ENCODE results near the gene HPSE2. TPM values are rescaled to one million over a fixed set of nuclear protein-coding genes. Genes with fewer than 3 reads are reported as not detected.

The HPSE2 gene
- polyA plus RNA-seq, 1 experiment, result not detected

DNA sequence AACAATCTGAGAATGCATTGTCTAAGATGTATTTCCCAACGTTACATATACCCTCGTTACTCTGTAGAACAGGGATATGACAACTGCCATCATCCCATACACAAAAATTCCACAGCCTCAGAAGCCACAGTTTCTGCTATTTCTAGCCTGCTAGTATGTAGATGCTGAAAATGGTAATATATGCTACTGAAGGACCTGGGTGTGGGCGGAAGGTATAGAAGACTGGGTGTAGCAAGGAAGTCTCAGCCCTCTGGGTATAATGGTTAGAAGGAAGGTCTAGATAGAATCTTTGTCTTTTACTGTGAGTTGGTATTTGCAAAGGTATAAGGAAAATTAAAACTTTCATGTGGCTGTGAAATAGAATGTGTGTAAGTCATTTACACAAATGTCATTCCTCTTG lies 709.7 kb downstream of the HPSE2 start:
- Histone ChIP-seq H3K4me3 (ENCODE audit: low read depth, low read length) (no peak overlapping the region), H3K36me3 (ENCODE audit: control insufficient read depth, insufficient read depth, low read length) (no peaks in the 10 kb centered on the region), H3K27me3 (ENCODE audit: control insufficient read depth, insufficient read depth, low read length) (no peaks in the 10 kb centered on the region)
- TF ChIP-seq, protein P1, sequence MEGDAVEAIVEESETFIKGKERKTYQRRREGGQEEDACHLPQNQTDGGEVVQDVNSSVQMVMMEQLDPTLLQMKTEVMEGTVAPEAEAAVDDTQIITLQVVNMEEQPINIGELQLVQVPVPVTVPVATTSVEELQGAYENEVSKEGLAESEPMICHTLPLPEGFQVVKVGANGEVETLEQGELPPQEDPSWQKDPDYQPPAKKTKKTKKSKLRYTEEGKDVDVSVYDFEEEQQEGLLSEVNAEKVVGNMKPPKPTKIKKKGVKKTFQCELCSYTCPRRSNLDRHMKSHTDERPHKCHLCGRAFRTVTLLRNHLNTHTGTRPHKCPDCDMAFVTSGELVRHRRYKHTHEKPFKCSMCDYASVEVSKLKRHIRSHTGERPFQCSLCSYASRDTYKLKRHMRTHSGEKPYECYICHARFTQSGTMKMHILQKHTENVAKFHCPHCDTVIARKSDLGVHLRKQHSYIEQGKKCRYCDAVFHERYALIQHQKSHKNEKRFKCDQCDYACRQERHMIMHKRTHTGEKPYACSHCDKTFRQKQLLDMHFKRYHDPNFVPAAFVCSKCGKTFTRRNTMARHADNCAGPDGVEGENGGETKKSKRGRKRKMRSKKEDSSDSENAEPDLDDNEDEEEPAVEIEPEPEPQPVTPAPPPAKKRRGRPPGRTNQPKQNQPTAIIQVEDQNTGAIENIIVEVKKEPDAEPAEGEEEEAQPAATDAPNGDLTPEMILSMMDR (IDR thresholded peaks at IDR 0.05; ENCODE audit: insufficient read depth, low read depth, low read length), result no peak
- CTCF ChIA-PET, result interaction anchor here (1.4 kb wide), 1 partner anchor 9 kb away, joined by 4 read pairs; no protein-coding TSS in a partner anchor
- POLR2A ChIA-PET, result no interaction called here
- DNase-seq (ENCODE audit: low read depth), result no peak

DNA sequence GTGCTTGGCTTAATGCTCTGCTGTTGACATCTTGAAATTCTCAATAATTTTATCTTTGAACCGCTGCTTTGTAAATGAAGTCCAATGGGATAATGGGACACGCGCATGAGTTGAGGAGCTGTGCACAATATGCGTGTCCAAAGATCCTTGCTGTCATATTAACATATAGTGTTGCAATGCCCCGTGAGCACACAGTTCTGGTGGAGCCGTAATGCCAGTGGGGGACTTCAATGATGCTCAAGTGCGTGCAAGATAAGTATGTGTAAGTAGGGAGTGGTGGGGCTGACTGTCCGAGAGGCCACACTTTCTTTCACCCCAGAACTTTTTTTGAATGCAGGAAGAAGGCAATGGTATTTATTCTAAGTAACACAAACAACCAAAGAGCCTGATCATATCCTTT lies 711.5 kb downstream of the HPSE2 start:
- POLR2A ChIA-PET, result no interaction called here
- TF ChIP-seq, protein P1 (IDR thresholded peaks at IDR 0.05; ENCODE audit: insufficient read depth, low read depth, low read length), result no peak
- no peak for DNase-seq (ENCODE audit: low read depth)
- CTCF ChIA-PET, result no interaction called here
- Histone ChIP-seq H3K4me3 (ENCODE audit: low read depth, low read length) (no peak overlapping the region), H3K27me3 (ENCODE audit: control insufficient read depth, insufficient read depth, low read length) (no peaks in the 10 kb centered on the region), H3K36me3 (ENCODE audit: control insufficient read depth, insufficient read depth, low read length) (no peaks in the 10 kb centered on the region)

DNA sequence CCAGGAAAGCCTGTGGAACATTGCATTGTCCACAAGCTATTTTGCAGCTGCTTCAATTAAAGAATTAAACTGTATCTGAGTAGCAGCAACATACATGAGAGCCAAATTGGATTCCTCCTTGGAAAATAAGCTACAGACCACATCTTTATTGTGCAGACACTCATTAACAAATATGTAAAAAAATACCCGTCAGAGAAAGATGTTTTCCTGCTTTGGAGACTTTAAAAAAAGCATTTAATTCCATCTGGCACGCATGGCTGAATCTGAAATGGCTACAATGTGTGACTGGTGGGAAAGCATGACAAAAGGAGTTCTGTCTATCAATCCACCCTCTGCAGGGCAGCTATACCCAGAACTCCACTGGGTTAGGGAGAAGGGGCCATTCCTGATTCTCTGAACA lies 715.8 kb downstream of the HPSE2 start:
- TF ChIP-seq, protein P1 (IDR thresholded peaks at IDR 0.05; ENCODE audit: insufficient read depth, low read depth, low read length), result no peak
- ChIA-PET POLR2A (no interaction called here), CTCF (no interaction called here)

DNA sequence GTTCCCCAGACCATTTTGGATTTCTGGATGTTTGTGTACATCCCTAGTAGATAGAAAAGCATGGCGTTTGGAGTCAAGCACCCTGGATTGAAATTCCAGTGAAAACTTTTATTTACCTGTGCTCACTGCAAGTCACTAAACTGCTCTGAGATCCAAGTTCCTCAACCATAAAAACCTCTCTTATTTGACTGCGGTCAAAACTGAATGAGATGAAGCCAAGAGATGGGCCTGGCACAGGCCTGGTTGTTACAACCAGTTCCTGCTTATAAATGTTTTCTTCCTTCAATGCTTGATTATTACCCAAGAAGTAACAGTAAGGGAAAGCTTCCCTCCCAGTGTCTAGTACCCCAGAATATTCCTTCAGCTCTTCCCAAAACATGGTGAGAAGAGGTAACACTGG lies 718.0 kb downstream of the HPSE2 start:
- CTCF ChIA-PET, result interaction anchor here (0.6 kb wide), 1 partner anchor 343 kb away, joined by 3 read pairs; no protein-coding TSS in a partner anchor
- Histone ChIP-seq H3K36me3 (ENCODE audit: control insufficient read depth, insufficient read depth, low read length) (no peaks in the 10 kb centered on the region), H3K4me3 (ENCODE audit: low read depth, low read length) (no peak overlapping the region), H3K27me3 (ENCODE audit: control insufficient read depth, insufficient read depth, low read length) (no peaks in the 10 kb centered on the region)
- POLR2A ChIA-PET, result no interaction called here
- no peak for DNase-seq (ENCODE audit: low read depth)
- TF ChIP-seq, protein P1 (IDR thresholded peaks at IDR 0.05; ENCODE audit: insufficient read depth, low read depth, low read length), result no peak

More for the DNA sequence above, 715.8 kb downstream of the HPSE2 start:
- H3K36me3 ChIP-seq (ENCODE audit: control insufficient read depth, insufficient read depth, low read length), result no peaks in the 10 kb centered on the region
- no peak overlapping the region for H3K4me3 ChIP-seq (ENCODE audit: low read depth, low read length)
- no peaks in the 10 kb centered on the region for H3K27me3 ChIP-seq (ENCODE audit: control insufficient read depth, insufficient read depth, low read length)
- no peak for DNase-seq (ENCODE audit: low read depth)

DNA sequence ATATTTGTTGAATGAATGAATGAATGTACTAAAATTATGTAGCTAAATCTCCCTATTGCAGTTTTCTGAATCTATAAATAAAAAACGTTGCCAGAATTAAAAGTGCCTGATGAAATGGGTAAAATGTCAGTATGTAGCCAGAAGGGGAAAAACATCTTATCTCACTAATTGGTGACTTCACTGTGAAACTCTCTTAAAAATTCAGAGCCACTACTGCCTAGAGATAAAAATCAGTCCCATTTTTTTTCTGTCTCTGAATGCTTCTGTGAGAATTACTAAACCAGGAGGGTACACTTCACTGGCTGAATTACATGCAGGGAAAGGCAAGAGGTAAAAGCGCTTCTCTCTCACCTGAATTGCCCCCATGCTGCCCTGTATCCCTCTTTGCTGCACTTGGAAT lies 719.3 kb downstream of the HPSE2 start:
- ChIA-PET POLR2A (no interaction called here), CTCF (interaction anchor here (1.3 kb wide), 1 partner anchor 10 kb away, joined by 4 read pairs; no protein-coding TSS in a partner anchor)
- TF ChIP-seq, protein P1 (IDR thresholded peaks at IDR 0.05; ENCODE audit: insufficient read depth, low read depth, low read length), result no peak
- no peaks in the 10 kb centered on the region for H3K27me3 ChIP-seq (ENCODE audit: control insufficient read depth, insufficient read depth, low read length)
- H3K4me3 ChIP-seq (ENCODE audit: low read depth, low read length), result no peak overlapping the region
- no peak for DNase-seq (ENCODE audit: low read depth)
- no peaks in the 10 kb centered on the region for H3K36me3 ChIP-seq (ENCODE audit: control insufficient read depth, insufficient read depth, low read length)

All from BJ (cell line).